HCT116 (cell line): ENCODE results near the gene SGIP1. TPM values are rescaled to one million over a fixed set of nuclear protein-coding genes. Genes with fewer than 3 reads are reported as not detected.

Experiments
- ATAC-seq: fragments of 200-7000 bp; cut with Tn5 transposase; 2 replicates; pipeline ENCODE4 v1.9.1; 2020; ENCODE audit warnings: mild to moderate bottlenecking, moderate library complexity
- BruUV-seq: library from RNA; stranded (reverse); fragments of 400-500 nt; replicated peaks from 2 replicates; lab custom pipeline; 2021; lab: Mats Ljungman, UMichigan
- CTCF ChIA-PET: fragments of 300-600 bp; sonication (Branson Sonifier 250); formaldehyde crosslinking; loops from one replicate; lab custom pipeline; 2021; ENCODE audit warnings: antibody characterized with exemption; lab: Charles Lee
- POLR2A ChIA-PET: fragments of 300-600, 350-600 bp; sonication (Branson Sonifier 250); formaldehyde crosslinking; loops from one replicate; lab custom pipeline; 2021; ENCODE audit warnings: antibody characterized with exemption; lab: Charles Lee
- RAD21 ChIA-PET, 2 experiments: fragments of 300-600 bp; sonication (Branson Sonifier 250); formaldehyde crosslinking; loops; one replicate each; lab custom pipeline; 2023; ENCODE audit warnings: low total read pairs in 2 of 2; ENCODE audit not compliant: uncharacterized antibody in 2 of 2, unreplicated experiment in 2 of 2, low non-redundant PET in 1 of 2; lab: Charles Lee
- DNase-seq: peaks from one replicate; pipeline ENCODE4 v3.0.0-alpha.2; 2010; ENCODE audit warnings: low read depth, low spot score
- H2AFZ ChIP-seq: fragments of 200-600 bp; shearing (Covaris generic), sonication (generic); 2 replicates; pipeline ENCODE4 v1.6.1; 2017; ENCODE audit warnings: low read depth, mixed run types, mixed read lengths, antibody characterized with exemption, low read length; ENCODE audit not compliant: poor library complexity, severe bottlenecking
- H3K27ac ChIP-seq: 2 replicates; pipeline ENCODE4 v1.5.1; 2012; ENCODE audit warnings: low read depth, low read length
- H3K27me3 ChIP-seq: fragments of 200-600 bp; sonication (generic); 2 replicates; pipeline ENCODE4 v1.6.1; 2016; ENCODE audit warnings: mixed run types, low read length, mixed read lengths; ENCODE audit not compliant: insufficient read depth
- H3K36me3 ChIP-seq, 2 experiments: fragments of 200-500 bp in 1 of 2; fragments of 200-600 bp in 1 of 2; sonication (Bioruptor generic) in 1 of 2; sonication (generic) in 1 of 2; 2 replicates each; pipeline versions ENCODE4 v1.5.1 to v1.6.1; 2014 to 2016; ENCODE audit warnings: low read length in 2 of 2, inconsistent platforms in 1 of 2, mixed read lengths in 1 of 2, mixed run types in 1 of 2; ENCODE audit not compliant: insufficient read depth in 2 of 2, control insufficient read depth in 1 of 2
- H3K4me1 ChIP-seq, 2 experiments: fragments of 200-600 bp in 1 of 2; sonication (generic) in 1 of 2; 2 replicates each; pipeline versions ENCODE4 v1.5.1 to v1.6.1; 2012 to 2017; ENCODE audit warnings: low read length in 2 of 2, inconsistent platforms in 1 of 2, mild to moderate bottlenecking in 1 of 2, mixed read lengths in 1 of 2, mixed run types in 1 of 2, moderate library complexity in 1 of 2; ENCODE audit not compliant: insufficient read depth in 2 of 2, control insufficient read depth in 1 of 2
- H3K4me2 ChIP-seq: fragments of 200-600 bp; sonication (generic); 2 replicates; pipeline ENCODE4 v1.6.1; 2017; ENCODE audit warnings: mixed run types, low read length, mixed read lengths
- H3K4me3 ChIP-seq, 2 experiments: fragments of 200-600 bp in 1 of 2; sonication (generic) in 1 of 2; replicated peaks in 1 of 2; 2 replicates each; pipeline ENCODE4 v1.5.1; 2011 to 2016; ENCODE audit warnings: low read length in 2 of 2, control low read depth in 1 of 2, low read depth in 1 of 2, mild to moderate bottlenecking in 1 of 2, mixed read lengths in 1 of 2, mixed run types in 1 of 2
- H3K79me2 ChIP-seq: fragments of 200-600 bp; sonication (generic); 2 replicates; pipeline ENCODE4 v1.6.1; 2017; ENCODE audit warnings: mild to moderate bottlenecking, mixed run types, low read length, moderate library complexity, mixed read lengths; ENCODE audit not compliant: insufficient read depth
- H3K9ac ChIP-seq: fragments of 200-600 bp; sonication (generic); 2 replicates; pipeline ENCODE4 v1.6.1; 2016; ENCODE audit warnings: low read length, mixed read lengths
- H3K9me2 ChIP-seq: fragments of 200-600 bp; sonication (generic), shearing (Covaris generic); 2 replicates; pipeline ENCODE4 v1.6.1; 2017; ENCODE audit warnings: mixed run types, mild to moderate bottlenecking, moderate library complexity; ENCODE audit not compliant: insufficient read depth
- H3K9me3 ChIP-seq, 2 experiments: fragments of 200-500 bp in 1 of 2; fragments of 200-600 bp in 1 of 2; sonication (Bioruptor generic) in 1 of 2; sonication (generic) in 1 of 2; 2 replicates each; pipeline ENCODE4 v1.6.1; 2014 to 2017; ENCODE audit warnings: low read length in 2 of 2, mixed read lengths in 2 of 2, inconsistent platforms in 1 of 2, low read depth in 1 of 2, mild to moderate bottlenecking in 1 of 2, mixed run types in 1 of 2, moderate library complexity in 1 of 2; ENCODE audit not compliant: control insufficient read depth in 1 of 2, insufficient read depth in 1 of 2
- H4K20me1 ChIP-seq: fragments of 200-600 bp; sonication (generic), shearing (Covaris generic); 2 replicates; pipeline ENCODE4 v1.6.1; 2017; ENCODE audit warnings: mixed run types, mild to moderate bottlenecking, moderate library complexity; ENCODE audit not compliant: insufficient read depth
- CEBPB ChIP-seq: IDR thresholded peaks from 2 replicates; pipeline ENCODE4 v1.6.1; 2012; ENCODE audit warnings: low read depth
- CTCF ChIP-seq, 3 experiments: fragments of 200-600 bp in 1 of 3; sonication (generic) in 1 of 3; IDR thresholded peaks in 2 of 3; conservative IDR thresholded peaks in 1 of 3; 2 replicates each; pipeline ENCODE4 v1.5.1; 2012 to 2017; ENCODE audit warnings: low read depth in 2 of 3, low read length in 2 of 3, antibody characterized with exemption in 1 of 3, borderline replicate concordance in 1 of 3, control low read depth in 1 of 3, mild to moderate bottlenecking in 1 of 3, mixed read lengths in 1 of 3, mixed run types in 1 of 3, moderate library complexity in 1 of 3; ENCODE audit not compliant: insufficient read depth in 1 of 3
- MAX ChIP-seq: IDR thresholded peaks from 2 replicates; pipeline ENCODE4 v1.6.1; 2012
- RAD21 ChIP-seq: IDR thresholded peaks from 2 replicates; pipeline ENCODE4 v1.6.1; 2012; ENCODE audit warnings: low read depth, mild to moderate bottlenecking
- TCF7L2 ChIP-seq: IDR thresholded peaks from 2 replicates; pipeline ENCODE4 v1.7.0; 2011; ENCODE audit warnings: borderline replicate concordance, inconsistent platforms; ENCODE audit not compliant: insufficient read depth, insufficient read length; ENCODE audit errors: extremely low read depth
- YY1 ChIP-seq: IDR thresholded peaks from 2 replicates; pipeline ENCODE4 v1.6.1; 2011; ENCODE audit warnings: low read length, low read depth, moderate library complexity, mild to moderate bottlenecking; ENCODE audit not compliant: insufficient replicate concordance; ENCODE audit errors: extremely low read depth
- ZFX ChIP-seq: fragments of 450-650 bp; IDR thresholded peaks from 2 replicates; pipeline ENCODE4 v1.6.1; 2017
- ZNF274 ChIP-seq: fragments of 200-500 bp; sonication (Bioruptor generic); IDR thresholded peaks from 2 replicates; pipeline ENCODE4 v1.6.1; 2014; ENCODE audit warnings: mild to moderate bottlenecking, low read depth, low read length, inconsistent platforms
- intact Hi-C: fragments of 100-400 bp; cut with micrococcal nuclease; formaldehyde crosslinking; loops from 2 replicates; pipeline ENCODE4 v1.10.0; 2022
- total RNA-seq: library from RNA; stranded (reverse); gene quantifications from one replicate; pipeline ENCODE4 v1.2.1, GENCODE V29; 2021; ENCODE audit not compliant: unreplicated experiment
- TF ChIP-seq, protein P1 (sequence below): IDR thresholded peaks from 2 replicates; pipeline ENCODE4 v1.6.1; 2011; ENCODE audit warnings: mild to moderate bottlenecking, low read length, moderate library complexity; ENCODE audit not compliant: insufficient replicate concordance; ENCODE audit errors: extremely low read depth

The SGIP1 gene
- total RNA-seq, 1 experiment from 2014 or later, result 0.15 TPM

DNA sequence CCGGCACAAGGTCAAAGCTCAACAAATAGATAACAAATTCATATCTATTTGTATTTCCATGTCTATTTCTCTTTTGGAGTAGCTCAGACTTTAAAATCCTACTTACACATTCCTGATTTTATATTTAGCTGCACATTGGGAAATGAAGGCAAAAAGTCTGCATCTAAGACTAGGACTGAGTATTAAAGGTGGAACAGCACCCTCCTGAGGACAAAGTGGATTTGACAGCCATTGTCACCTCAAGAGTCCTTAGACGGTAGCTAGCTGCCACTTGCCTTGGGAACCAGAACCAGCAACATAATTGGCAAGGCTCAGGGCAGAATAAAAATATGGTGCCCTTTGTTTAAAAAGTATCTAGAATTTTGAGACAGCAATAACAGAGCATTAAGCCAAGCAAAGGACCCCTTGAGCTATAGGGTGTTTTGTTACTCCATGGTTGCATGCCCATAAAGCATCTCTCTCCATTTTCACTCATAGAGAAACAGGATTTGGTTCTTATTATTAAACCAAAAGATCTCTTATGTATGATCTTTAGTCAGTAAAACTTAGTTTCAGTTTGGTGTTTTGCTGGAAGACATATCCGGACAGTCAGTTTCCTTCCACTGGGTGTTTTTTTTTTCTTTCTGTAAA lies 30.0 kb upstream of the SGIP1 start:
- ChIA-PET POLR2A (interaction anchor here (0.9 kb wide), 1 partner anchor 252 kb away, joined by 3 read pairs; no protein-coding TSS in a partner anchor), CTCF (interaction anchor here (0.5 to 2.1 kb wide), 37 partner anchors 8 to 645 kb away, joined by 3 to 29 read pairs (median 4); no protein-coding TSS in a partner anchor), RAD21 (interaction anchor here (0.6 to 1.4 kb wide), 4 partner anchors 57 to 261 kb away, joined by 3 to 6 read pairs (median 4); no protein-coding TSS in a partner anchor)
- no peak overlapping the region for H3K27ac ChIP-seq
- H2AFZ ChIP-seq, result peak overlapping the region; percentile 87
- no TSS peak for BruUV-seq
- H3K4me3 ChIP-seq, result no peak overlapping the region
- ATAC-seq, result peak; percentile 99
- peak; percentile 68 for DNase-seq
- TF ChIP-seq YY1 (peak; percentile 58), ZNF274 (no peak), CTCF (IDR thresholded peaks at IDR 0.05 in 2 of 3, conservative IDR thresholded peaks at IDR 0.05 in 1 of 3; ENCODE audit: borderline replicate concordance in 1 of 3, insufficient read depth in 1 of 3, low read depth in 2 of 3, low read length in 2 of 3) (peak; percentile 56 to 88 (median 74); a peak in 5 of 6 replicates), TCF7L2 (no peak), MAX (no peak), CEBPB (0 out of 2 replicates have a peak, but pooled peaks have one; percentile 20), ZFX (no peak), RAD21 (peak; percentile 85)
- TF ChIP-seq, protein P1, sequence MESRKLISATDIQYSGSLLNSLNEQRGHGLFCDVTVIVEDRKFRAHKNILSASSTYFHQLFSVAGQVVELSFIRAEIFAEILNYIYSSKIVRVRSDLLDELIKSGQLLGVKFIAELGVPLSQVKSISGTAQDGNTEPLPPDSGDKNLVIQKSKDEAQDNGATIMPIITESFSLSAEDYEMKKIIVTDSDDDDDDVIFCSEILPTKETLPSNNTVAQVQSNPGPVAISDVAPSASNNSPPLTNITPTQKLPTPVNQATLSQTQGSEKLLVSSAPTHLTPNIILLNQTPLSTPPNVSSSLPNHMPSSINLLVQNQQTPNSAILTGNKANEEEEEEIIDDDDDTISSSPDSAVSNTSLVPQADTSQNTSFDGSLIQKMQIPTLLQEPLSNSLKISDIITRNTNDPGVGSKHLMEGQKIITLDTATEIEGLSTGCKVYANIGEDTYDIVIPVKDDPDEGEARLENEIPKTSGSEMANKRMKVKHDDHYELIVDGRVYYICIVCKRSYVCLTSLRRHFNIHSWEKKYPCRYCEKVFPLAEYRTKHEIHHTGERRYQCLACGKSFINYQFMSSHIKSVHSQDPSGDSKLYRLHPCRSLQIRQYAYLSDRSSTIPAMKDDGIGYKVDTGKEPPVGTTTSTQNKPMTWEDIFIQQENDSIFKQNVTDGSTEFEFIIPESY, result no peak
- no peak overlapping the region for H3K9ac ChIP-seq
- H3K79me2 ChIP-seq, result no peaks in the 10 kb centered on the region
- intact Hi-C loops, result loop anchor here (1.0 to 5.0 kb wide), 3 partner anchors 57 to 251 kb away; no protein-coding TSS in a partner anchor
- H3K4me2 ChIP-seq, result no peak overlapping the region
- no peaks in the 10 kb centered on the region for H3K9me3 ChIP-seq
- no peaks in the 10 kb centered on the region for H3K27me3 ChIP-seq
- no peaks in the 10 kb centered on the region for H4K20me1 ChIP-seq
- H3K9me2 ChIP-seq, result 0 out of 2 replicates have a peak, but pooled peaks cover 3% of the 10 kb centered on the region
- H3K4me1 ChIP-seq, result no peaks in the 10 kb centered on the region; a peak in 1 of 4 replicates
- H3K36me3 ChIP-seq, result no peaks in the 10 kb centered on the region
